Vagina (tissue), 2 donors: ENCODE results near the gene NRXN3.

Experiments
- POLR2AphosphoS5 ChIP-seq, 2 donors: sonication (generic); formaldehyde crosslinking; IDR thresholded peaks; one replicate each; pipeline ENCODE4 v1.9.0; 2017; ENCODE audit warnings: antibody characterized with exemption in 2 of 2, mild to moderate bottlenecking in 2 of 2, low read depth in 1 of 2; ENCODE audit not compliant: insufficient read depth in 1 of 2
- TF ChIP-seq, protein P1 (sequence below), 3 experiments: fragments of 450-650 bp in 2 of 3; fragments of 200-600 bp in 1 of 3; sonication (generic) in 1 of 3; IDR thresholded peaks; one replicate each; pipeline ENCODE4 v1.5.1; 2017 to 2019; ENCODE audit warnings: antibody characterized with exemption in 3 of 3, mild to moderate bottlenecking in 2 of 3, moderate library complexity in 2 of 3

DNA sequence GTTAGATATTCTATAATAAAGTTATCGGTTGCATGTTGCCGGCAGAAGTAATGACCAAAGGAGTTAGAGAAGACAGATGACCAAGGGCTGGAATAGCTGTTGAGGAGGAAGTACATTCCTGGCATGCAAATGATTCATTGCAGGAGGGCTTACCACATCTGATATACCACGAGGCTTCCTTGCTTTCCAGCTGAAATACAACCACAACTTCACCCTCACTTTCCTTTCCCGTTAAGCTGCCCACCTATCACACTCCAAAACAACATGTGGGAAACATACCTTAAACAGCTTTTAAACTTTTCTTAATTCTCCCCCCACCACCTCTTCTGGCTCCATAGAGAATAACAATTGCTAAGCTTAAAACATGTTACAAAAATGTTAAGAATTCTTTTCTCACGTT lies 594.1 kb downstream of the NRXN3 start:
- TF ChIP-seq, protein P1, sequence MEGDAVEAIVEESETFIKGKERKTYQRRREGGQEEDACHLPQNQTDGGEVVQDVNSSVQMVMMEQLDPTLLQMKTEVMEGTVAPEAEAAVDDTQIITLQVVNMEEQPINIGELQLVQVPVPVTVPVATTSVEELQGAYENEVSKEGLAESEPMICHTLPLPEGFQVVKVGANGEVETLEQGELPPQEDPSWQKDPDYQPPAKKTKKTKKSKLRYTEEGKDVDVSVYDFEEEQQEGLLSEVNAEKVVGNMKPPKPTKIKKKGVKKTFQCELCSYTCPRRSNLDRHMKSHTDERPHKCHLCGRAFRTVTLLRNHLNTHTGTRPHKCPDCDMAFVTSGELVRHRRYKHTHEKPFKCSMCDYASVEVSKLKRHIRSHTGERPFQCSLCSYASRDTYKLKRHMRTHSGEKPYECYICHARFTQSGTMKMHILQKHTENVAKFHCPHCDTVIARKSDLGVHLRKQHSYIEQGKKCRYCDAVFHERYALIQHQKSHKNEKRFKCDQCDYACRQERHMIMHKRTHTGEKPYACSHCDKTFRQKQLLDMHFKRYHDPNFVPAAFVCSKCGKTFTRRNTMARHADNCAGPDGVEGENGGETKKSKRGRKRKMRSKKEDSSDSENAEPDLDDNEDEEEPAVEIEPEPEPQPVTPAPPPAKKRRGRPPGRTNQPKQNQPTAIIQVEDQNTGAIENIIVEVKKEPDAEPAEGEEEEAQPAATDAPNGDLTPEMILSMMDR (IDR thresholded peaks at IDR 0.05) = no peak
- TF ChIP-seq POLR2AphosphoS5 (IDR thresholded peaks at IDR 0.05; ENCODE audit: insufficient read depth in 1 of 2, low read depth in 1 of 2) = no peak
